ENCODE measurements around the gene HOOK2.
A peak's percentile ranks its signal among the peaks of the same experiment; 100 is the strongest.
"Not testable (repeated sequence)": the region's sequence is repeated elsewhere in the genome, so short reads cannot be mapped to it uniquely, and the experiment has no call there.

Gene HOOK2

GRCh38 chr19:12723381-12723640 is 52.0 kb downstream of the HOOK2 start:
- no peak for DNase-seq (ENCODE audit: low read depth in 2 of 2, low spot score in 1 of 2)

DNA sequence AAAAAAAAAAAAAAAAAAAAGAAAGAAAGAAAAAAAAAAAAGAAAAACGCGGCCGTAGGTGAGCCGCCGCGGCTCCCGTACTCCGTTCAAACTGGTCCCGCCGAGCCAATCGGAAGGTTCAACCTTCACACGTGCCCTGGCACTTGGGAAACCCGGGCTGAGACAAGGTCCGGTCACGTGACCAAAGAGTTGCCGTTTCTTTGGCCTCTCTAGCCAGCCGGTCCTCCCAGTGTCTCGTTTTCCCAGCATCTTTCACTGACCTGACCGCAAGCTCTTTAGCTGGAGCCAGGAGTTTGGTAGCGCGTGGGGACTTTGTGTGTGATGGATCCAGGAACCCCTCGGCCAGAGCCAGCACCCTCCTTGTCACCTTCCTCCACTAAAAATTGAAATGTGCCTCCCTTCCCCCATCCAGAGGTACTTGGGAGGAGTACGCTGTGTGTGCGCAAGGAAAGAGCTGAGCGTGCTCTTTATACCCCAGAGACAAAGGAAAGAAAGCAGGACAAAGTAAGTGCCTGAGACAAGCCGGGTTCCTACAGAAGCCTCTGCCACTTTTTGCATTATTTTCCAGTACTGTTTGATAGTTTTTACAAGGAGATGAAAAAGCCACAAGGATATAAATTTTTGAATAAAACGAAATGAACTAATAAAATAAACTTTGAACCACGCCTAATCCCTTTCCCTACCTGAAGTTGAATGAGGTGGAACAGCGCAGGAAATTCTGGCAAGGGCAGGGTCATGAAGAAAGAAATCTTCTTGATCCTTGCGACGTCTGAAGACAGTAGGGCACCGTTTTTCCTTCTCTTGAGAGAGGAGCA is 52.6 kb downstream of the HOOK2 start:
- peak; percentile 85 to 90 for DNase-seq (ENCODE audit: low read depth in 2 of 2, low spot score in 1 of 2)

DNA sequence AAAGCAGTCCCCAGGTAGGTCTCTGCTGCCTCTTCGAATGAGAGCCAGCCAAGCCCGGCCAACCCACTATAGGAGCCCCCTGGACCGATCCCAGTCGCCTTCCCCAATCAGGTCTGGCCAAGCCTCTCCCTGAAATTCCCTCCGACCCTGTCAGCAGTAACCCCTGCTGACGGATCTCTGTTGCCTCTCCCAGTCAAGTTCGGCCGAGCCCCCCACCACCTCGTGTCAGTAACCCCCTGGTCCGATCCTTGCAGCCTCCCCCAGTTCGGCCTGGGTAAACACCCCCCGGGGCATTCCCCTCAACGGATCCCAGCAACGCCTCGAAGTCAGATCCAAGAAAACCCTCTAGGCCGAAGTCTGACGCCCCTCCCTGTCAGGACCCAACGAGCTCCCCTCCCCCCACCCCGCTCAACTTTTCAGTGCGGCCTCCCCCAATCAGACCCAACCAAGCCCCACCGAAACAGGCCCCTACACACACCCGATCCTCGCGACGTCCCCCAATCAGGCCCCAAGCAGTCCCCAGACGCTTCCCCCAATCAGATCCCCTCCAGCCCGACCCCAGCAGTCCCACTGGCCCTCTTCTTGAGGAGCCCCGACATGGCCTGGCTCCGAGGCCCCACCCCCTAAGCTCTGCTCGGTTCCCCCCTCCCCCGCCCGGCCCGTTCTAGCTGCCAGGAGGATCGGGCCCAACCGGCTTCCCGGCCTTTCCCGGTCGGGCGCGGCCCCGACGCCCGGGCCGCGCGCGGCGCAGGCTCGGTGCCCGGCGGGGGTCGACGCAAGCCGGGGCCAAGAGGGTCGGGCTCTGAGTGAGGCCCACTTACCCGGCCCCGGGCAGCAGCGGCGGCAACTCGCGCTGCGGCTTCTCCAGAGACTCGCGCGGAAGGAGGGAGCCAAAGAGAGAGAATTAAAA is 53.4 kb downstream of the HOOK2 start:
- DNase-seq (ENCODE audit: low read depth in 2 of 2, low spot score in 1 of 2): no peak

GRCh38 chr19:12720851-12721655 is 54.3 kb downstream of the HOOK2 start:
- DNase-seq (ENCODE audit: low read depth in 2 of 2, low spot score in 1 of 2): no peak

DNA sequence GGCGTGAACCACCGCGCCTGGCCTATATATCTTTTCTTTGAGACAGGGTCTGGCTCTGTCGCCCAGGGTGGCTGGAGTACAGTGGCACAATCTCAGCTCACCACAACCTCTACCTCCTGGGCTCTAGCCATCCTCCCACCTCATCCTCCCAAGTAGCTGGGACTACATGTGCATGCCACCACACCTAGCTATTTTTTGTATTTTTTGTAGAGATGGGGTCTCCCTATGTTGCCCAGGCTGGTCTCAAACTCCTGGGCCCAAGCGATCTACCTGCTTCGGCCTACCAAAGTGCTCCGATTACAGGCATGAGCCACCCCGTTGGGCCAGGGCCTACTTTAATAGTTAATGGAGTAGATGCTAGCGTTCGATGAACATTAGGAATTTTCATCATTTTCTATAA is 55.1 kb downstream of the HOOK2 start:
- DNase-seq (ENCODE audit: low read depth in 2 of 2, low spot score in 1 of 2): no peak

DNA sequence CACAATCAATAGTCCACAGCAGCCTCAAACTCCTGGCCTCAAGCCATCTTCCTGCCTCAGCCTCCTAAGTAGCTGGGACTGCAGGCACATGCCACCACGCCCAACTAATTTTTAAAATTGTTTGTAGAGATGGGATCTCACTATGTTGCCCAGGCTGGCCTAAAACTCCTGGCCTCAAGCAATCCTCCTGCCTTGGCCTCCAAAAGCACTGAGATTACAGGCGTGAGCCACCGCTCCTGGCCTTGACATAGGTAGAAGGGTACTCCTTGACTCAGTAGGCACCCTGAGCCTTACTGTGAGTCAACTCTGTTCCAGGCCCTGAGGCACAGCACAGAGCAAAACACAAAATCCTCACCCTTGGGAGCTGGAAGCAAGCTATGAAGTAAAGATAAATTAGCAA is 59.4 kb downstream of the HOOK2 start:
- DNase-seq (ENCODE audit: low read depth in 2 of 2, low spot score in 1 of 2): no peak

- no peak for DNase-seq (ENCODE audit: low read depth in 2 of 2, low spot score in 1 of 2)
Measured at GRCh38 chr19:12715102-12715501, 60.2 kb downstream of the HOOK2 start.

DNA sequence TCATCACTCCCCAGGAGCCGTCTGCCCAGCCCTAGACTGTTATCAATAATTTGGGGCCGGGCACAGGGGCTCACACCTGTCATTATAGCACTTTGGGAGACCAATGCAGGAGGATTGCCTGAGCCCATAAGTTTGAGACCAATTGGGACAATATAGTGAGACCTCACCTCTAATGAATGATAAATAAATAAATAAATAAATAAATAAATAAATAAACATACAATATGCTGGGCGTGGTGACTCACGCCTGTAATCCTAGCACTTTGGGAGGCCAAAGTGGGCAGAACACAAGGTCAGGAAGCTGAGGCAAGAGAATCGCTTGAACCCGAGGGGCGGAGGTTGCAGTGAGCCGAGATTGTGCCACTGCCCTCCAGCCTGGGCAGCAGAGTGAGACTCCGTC is 62.0 kb downstream of the HOOK2 start:
- DNase-seq (ENCODE audit: low read depth in 2 of 2, low spot score in 1 of 2): not testable (repeated sequence)

Data from stimulated activated CD8-positive, alpha-beta memory T cell treated with anti-CD3 and anti-CD28 coated beads, Interleukin-4, amount 100 ng/mL, for 4 hours (primary cell).